ENCODE measurements around the gene CHST6.
"Not testable (repeated sequence)": the region's sequence is repeated elsewhere in the genome, so short reads cannot be mapped to it uniquely, and the experiment has no call there.

Gene CHST6

DNA sequence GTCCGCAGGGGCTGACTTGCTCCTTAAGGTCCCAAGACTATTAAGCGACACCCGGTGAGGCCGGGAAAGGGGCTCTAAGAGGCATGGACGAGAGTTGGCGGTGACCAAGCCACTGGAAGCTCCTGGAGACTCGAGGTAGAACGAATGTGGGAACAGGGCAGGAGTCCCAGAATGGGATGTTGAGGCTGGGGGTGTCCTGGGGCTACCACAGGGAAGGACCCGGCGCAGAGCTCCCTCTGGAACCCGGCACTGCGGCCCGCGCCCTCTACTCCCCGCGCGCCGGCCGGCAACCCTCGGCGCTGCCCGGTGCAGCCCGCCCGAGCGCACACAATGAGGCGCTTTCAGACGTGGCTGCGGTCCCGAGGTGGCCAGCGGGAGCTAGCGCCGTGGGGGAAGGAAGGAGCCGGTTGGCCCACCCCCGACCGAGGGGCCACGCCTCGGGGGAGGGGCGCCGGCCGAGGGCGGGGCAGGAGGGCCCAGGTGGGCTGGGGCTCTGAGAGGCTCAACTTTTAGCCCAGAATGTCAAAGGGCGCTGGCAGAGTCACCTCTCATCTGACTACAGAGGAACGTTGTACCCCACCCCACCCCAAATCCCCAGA lies at the start of gene CHST6:
CHST6 (minus strand) TSS at position 366 of the 599 bp plus-strand sequence. CDS start 15,613 bp downstream, outside the sequence.
- no peak for DNase-seq (ENCODE audit: low spot score)

DNA sequence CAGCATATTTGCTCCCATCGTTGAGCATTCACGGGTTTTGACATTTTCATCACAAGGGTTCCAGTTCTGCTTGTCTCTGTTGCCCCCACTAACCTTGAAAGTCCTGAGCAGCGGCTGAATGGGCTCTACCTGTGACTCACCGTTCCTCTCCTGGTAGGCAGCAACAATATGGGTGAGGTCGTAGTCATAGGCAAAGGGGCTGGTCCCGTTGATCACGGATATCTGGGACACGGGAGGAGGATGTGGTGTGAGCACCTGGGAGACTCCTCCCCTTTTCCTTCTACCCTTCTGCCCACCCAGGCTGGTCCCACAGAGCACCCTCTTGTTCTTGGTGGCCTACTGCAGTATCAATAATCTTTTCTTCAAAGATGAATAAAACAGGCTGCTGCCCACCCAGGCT lies 47.2 kb upstream of the CHST6 start:
- not testable (repeated sequence) for DNase-seq (ENCODE audit: low spot score)

GRCh38 chr16:75541236-75541635 lies 46.0 kb upstream of the CHST6 start:
- no peak for DNase-seq (ENCODE audit: low spot score)

DNA sequence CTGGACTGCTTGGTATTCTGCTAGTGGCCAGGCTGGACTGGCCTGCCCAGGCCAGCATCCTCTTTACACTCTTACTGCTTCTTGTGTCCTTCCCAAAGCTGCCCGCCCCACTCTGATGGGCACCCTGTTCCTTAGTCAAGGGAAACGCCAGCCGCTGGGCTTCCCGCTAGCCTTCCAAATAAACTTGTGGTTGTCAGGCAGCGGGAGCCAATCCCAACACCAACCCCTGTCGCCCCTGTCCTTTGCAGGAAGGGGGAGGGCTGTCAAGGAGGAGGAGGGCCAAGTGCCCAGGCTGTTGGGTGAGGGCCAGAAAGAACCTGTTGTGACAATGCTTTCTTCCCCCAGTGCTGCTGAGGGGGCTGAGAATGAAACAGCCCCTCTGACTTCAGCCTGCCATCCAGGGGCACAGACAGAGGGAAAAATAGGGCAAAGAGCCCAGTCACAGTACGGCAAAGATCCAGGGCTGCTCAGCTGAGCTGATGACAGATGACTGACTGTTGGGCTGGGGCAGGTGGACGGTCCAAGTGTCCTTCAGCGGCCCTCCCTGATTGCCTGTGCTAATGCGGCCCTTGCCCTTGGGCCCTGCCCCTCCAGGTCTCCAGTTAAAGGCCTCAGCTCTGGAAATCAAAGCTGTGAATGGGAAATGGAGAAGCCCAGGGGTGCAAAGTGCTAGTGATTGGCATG lies 43.8 kb upstream of the CHST6 start:
- DNase-seq (ENCODE audit: low spot score): not testable (repeated sequence)

GRCh38 chr16:75537776-75538175 lies 42.5 kb upstream of the CHST6 start:
- DNase-seq (ENCODE audit: low spot score): no peak

DNA sequence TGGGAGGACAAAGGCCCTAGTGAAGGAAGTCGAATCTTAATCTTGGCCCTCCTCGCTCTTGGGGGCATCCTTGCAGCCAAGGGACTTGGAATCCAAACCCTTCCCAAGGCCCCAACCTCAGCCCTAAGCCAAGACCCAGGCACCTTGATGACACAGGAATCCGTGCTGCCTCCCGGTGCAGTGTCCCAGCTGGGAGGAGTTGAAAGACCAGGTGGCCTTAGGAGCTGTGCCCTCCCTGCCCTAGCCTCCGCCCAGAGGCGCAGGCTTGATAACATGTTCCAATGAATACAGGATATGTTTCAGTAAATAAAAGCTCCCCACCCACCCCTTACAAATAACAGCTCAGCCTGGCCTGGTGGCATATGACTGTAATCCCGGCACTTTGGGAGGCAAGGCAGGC lies 40.7 kb upstream of the CHST6 start, which contains the start of gene CHST5:
CHST5 (minus strand) TSS at position 208 of the 400 bp plus-strand sequence. CDS start 5,724 bp downstream, outside the sequence.
- DNase-seq (ENCODE audit: low spot score): no peak

DNA sequence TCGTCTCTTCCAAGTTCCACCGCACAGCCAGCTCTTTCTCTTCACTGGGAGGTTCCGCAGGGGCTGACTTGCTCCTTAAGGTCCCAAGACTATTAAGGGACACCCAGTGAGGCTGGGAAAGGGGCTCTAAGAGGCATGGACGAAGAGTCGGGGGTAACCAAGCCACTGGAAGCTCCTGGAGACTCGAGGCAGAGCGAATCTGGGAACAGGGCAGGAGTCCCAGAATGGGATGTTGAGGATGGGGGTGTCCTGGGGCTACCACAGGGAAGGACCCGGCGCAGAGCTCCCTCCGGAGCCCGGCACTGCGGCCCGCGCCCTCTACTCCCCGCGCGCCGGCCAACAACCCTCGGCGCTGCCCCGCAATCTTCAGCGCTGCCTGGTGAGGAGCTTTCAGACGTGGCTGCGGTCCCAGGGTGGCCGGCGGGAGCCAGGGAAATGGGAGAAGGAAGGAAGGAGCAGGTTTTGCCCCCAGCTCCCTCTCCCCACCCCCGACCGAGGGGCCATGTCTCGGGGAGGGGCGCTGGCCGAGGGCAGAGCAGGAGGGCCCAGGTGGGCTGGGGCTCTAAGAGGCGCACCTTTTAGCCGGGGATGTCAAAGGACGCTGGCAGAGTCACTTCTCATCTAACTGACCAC lies 40.1 kb upstream of the CHST6 start:
- no peak for DNase-seq (ENCODE audit: low spot score)

DNA sequence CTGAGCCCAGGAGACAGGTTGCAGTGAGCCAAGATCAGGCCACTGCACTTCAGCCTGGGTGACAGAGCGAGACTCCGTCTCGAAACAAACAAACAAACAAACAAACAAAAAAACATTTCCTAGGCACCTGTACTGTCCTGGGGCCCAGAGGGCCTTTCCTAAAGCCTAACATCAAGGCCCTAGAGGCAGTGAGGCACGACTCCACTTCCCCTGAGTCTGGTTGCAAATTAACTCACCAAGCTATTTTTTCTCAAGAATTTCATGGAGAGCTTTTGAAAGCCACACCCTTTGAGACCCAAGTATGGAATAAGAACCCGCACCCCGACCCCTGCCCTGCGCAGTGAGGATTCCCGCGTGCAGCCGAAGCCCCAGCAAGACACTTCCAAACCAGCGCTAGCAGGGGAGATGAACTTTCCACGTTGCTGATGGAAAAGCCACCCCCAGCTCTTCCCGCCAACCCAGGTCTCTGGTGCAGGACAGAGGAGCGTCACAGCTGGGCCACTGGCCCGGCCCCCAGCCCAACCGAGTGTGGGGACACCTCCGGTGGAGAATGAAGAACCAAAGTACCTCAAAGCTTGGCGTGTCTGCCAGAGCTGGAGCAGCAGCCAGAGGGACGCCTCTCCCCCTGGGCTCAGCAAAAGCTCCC lies 39.4 kb upstream of the CHST6 start:
- DNase-seq (ENCODE audit: low spot score): no peak

DNA sequence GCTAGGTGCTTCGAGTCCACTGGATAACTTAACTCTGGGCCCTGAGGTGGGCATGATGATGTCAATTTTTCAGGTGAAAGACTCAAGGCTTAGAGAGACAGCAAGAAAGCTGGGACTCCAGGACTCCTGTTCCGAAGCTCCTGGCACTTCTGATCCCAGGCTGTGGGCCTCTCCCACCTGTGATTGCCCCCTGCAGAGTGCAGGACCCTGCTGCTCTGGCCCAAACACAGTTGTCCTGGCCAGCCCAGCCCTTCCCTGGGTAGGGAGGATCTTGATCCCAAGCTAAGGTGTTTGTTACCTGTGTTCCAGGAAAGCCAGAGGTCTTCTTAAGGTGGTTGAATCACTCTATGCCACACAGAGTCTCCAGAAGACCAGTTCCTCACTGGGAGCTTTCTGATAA lies 37.5 kb upstream of the CHST6 start:
- DNase-seq (ENCODE audit: low spot score): no peak

DNA sequence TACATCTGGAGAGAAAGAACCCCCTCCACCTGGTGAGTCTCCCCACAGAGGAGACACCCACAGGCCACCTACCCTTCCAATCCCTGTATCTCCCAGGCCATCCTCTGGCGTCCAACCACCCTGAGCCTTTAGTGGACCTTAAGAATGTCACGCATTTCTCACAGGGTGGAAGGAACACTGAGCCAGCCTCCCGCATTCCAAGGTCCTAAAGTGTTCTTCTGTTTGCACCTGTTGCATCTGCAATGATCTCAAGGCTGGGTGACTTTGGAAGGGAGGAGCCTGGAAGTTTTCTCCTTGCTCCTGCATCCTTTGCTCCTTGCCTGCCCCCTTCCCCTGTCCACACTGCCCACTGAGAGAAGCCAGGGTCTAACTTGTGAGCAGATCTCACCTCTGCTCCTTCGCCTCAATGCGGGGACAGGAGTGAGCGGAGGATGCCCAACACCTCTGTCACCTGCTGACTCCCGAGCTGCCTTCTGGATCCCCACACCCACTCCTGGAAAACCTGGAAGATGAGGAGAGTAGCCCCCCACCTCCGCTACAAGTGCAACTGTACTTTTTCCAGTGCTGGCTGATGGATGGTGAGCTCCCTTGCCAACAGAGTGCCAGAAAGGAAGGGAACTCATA lies 37.0 kb upstream of the CHST6 start:
- DNase-seq (ENCODE audit: low spot score): no peak

GRCh38 chr16:75529959-75530358 lies 34.7 kb upstream of the CHST6 start:
- DNase-seq (ENCODE audit: low spot score): no peak

- no peak for DNase-seq (ENCODE audit: low spot score)
These were observed 34.0 kb upstream of the CHST6 start for GRCh38 chr16:75529056-75529905.

- no peak for DNase-seq (ENCODE audit: low spot score)
These were observed 32.6 kb upstream of the CHST6 start for GRCh38 chr16:75527825-75528299.

DNA sequence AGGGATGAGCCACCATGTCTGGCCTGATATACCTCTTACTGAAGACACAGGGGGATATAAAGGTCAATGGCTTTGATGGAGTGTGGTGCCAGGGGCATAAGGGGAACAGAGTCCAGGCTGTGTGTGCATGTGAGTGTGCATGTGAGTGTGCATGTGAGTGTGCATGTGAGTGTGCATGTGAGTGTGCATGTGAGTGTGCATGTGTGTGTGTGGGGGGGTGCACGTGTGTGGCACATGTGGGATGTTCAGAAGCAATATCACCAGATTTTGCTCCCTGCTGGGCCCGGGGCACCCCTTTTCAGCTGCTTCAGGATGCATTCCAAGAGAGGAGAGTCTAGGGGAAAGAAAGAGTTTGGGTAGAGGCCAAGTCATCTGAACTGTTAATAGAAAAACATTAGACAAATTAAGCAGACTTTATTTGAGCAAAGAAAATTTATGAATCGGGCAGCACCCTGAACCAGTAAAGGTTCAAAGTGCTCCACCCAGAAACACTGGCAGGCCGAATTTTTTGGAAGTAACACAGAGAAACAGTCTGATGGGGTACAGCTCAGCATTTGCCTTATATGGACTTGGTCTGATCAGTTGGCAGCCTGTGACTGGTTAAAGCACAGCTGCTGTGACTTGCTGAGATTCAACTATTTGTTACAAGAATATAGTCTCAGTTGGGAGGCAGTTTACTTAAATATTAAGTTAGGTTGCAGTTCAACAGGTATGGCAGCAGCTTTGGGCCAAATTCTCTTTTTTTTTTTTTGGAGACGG lies 31.0 kb upstream of the CHST6 start:
- no peak for DNase-seq (ENCODE audit: low spot score)

DNA sequence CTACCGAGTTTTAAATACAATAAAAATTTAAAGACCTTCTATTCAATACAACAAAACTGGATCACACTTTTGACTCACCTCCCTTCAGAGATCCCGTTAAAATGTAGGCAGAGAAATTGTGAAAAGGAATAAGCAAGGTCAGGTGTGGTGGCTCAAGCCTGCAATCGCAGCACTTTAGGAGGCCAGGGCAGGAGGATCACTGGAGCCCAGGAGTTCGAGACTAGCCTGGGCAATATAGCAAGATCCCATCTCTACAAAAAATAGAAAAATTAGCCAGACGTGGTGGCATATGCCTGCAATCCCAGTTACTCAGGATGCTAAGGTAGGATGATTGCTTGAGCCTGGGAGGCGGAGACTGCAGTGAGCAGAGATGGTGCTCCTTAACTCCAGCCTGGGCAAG lies 23.9 kb upstream of the CHST6 start:
- no peak for DNase-seq (ENCODE audit: low spot score)

DNA sequence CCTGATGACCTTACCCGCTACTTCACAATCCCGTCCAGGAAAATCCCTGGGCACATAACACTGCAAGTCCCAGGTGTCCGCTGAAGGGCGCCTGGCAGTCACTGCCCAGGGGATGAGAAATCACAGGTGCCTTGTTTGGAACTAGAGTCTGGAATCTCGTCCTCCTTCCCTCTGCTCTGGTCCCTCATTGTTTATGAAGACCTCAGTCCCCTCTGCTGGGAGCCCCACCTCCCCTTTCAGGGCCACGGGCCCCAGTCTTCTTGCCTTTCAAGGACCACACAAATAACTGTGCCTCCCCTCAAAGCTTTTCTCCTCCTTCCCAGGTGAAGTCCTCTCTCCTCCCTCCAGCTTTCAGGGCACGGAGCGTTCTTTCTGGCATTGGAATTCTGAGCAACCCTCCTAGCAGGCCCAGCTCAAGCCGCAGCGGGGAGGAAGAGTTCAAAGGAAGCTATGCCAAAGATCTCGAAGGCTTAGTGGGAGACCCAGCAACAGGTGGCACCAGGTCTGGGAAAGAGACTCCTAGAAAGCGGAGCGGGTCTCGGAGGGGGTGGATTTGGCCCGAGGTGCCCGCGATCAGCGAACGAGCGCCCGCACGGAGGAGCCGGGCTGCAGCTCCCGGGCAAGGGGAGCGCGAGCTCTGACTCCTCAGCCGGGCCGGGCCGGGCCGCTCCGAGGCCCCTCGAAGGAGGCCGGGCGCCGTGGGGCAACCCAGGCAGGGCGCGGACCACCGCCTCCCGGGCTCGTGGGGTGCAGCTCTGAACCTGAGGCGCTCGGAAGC lies 21.1 kb upstream of the CHST6 start:
- DNase-seq (ENCODE audit: low spot score): not testable (repeated sequence)

GRCh38 chr16:75514296-75514695 lies 19.1 kb upstream of the CHST6 start:
- no peak for DNase-seq (ENCODE audit: low spot score)

GRCh38 chr16:75506574-75506973 lies 11.3 kb upstream of the CHST6 start:
- no peak for DNase-seq (ENCODE audit: low spot score)

GRCh38 chr16:75506107-75506506 lies 10.9 kb upstream of the CHST6 start:
- DNase-seq (ENCODE audit: low spot score): no peak

DNA sequence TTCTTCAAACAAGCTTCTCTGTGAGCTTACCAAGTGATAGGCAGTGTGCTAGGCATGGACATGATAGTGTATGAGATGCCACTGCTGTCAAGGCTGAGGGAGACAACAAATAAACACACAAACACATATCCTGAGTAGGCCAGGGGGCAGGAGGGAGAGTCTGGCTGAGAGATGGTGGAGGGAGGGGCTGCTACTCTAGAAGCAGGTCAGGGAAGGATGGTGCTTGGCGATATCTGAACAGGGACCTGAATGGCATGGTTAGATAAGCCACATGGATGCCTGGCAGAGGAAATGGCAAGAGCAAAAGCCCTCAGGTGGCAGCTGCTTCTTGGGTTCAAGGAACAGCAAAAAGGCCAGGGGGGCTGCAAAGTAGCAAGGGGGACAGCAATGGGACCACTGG lies 8.6 kb upstream of the CHST6 start:
- no peak for DNase-seq (ENCODE audit: low spot score)
